ENCODE data around the gene CCDC92B. TPM values are rescaled to one million over a fixed set of nuclear protein-coding genes. Genes with fewer than 3 reads are reported as not detected.

Gene CCDC92B
- total RNA-seq, 1 experiment from 2014 or later = 0.66 TPM

GRCh38 chr17:2731807-2732206 lies 17.6 kb downstream of the CCDC92B start:
- Histone ChIP-seq H3K4me1 (no peaks in the 10 kb centered on the region), H3K27me3 (replicated peaks; ENCODE audit: control insufficient read depth, insufficient read depth, low read length) (no peaks in the 10 kb centered on the region), H3K36me3 (ENCODE audit: control insufficient read depth, insufficient read depth, low read length) (no peaks in the 10 kb centered on the region), H3K4me3 (ENCODE audit: low read depth, low read length) (no peak overlapping the region), H3K9me3 (no peaks in the 10 kb centered on the region)
- Mint-ChIP-seq H3K27me3 (ENCODE audit: insufficient read depth, unreplicated experiment) (peaks cover 4% of the 10 kb centered on the region), H3K4me3 (ENCODE audit: unreplicated experiment) (no peak overlapping the region), H3K4me1 (ENCODE audit: low read depth, unreplicated experiment) (no peaks in the 10 kb centered on the region), H3K9me3 (ENCODE audit: unreplicated experiment) (no peaks in the 10 kb centered on the region), H3K27ac (ENCODE audit: unreplicated experiment) (no peak overlapping the region), H3K36me3 (ENCODE audit: insufficient read depth, unreplicated experiment) (peaks cover 12% of the 10 kb centered on the region)
- no peak for DNase-seq
- CTCF ChIA-PET = no interaction called here
- intact Hi-C loops (cut with micrococcal nuclease; ENCODE audit: unreplicated experiment) = no loop called here
- TF ChIP-seq, protein P1, sequence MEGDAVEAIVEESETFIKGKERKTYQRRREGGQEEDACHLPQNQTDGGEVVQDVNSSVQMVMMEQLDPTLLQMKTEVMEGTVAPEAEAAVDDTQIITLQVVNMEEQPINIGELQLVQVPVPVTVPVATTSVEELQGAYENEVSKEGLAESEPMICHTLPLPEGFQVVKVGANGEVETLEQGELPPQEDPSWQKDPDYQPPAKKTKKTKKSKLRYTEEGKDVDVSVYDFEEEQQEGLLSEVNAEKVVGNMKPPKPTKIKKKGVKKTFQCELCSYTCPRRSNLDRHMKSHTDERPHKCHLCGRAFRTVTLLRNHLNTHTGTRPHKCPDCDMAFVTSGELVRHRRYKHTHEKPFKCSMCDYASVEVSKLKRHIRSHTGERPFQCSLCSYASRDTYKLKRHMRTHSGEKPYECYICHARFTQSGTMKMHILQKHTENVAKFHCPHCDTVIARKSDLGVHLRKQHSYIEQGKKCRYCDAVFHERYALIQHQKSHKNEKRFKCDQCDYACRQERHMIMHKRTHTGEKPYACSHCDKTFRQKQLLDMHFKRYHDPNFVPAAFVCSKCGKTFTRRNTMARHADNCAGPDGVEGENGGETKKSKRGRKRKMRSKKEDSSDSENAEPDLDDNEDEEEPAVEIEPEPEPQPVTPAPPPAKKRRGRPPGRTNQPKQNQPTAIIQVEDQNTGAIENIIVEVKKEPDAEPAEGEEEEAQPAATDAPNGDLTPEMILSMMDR (IDR thresholded peaks at IDR 0.05; ENCODE audit: insufficient read depth in 1 of 2, low read depth in 1 of 2, low read length in 1 of 2, severe bottlenecking in 1 of 2, unreplicated experiment in 1 of 2) = no peak
- POLR2A ChIA-PET = no interaction called here
- BruUV-seq (replicated peaks) = no TSS peak

- Mint-ChIP-seq H3K36me3 (ENCODE audit: insufficient read depth, unreplicated experiment) (peaks cover 10% of the 10 kb centered on the region), H3K4me1 (ENCODE audit: low read depth, unreplicated experiment) (peaks cover under 1% of the 10 kb centered on the region), H3K4me3 (ENCODE audit: unreplicated experiment) (no peak overlapping the region), H3K27ac (ENCODE audit: unreplicated experiment) (no peak overlapping the region), H3K9me3 (ENCODE audit: unreplicated experiment) (no peaks in the 10 kb centered on the region), H3K27me3 (ENCODE audit: insufficient read depth, unreplicated experiment) (peaks cover 4% of the 10 kb centered on the region)
- ChIA-PET POLR2A (no interaction called here), CTCF (no interaction called here)
- H3K9me3 ChIP-seq = no peaks in the 10 kb centered on the region
- no peak overlapping the region for H3K4me3 ChIP-seq (ENCODE audit: low read depth, low read length)
- no peaks in the 10 kb centered on the region for H3K27me3 ChIP-seq (replicated peaks; ENCODE audit: control insufficient read depth, insufficient read depth, low read length)
- intact Hi-C loops (cut with micrococcal nuclease; ENCODE audit: unreplicated experiment) = no loop called here
- H3K4me1 ChIP-seq = no peaks in the 10 kb centered on the region
- H3K36me3 ChIP-seq (ENCODE audit: control insufficient read depth, insufficient read depth, low read length) = no peaks in the 10 kb centered on the region
- TF ChIP-seq, protein P1 (IDR thresholded peaks at IDR 0.05; ENCODE audit: insufficient read depth in 1 of 2, low read depth in 1 of 2, low read length in 1 of 2, severe bottlenecking in 1 of 2, unreplicated experiment in 1 of 2) = no peak
- no TSS peak for BruUV-seq (replicated peaks)
- DNase-seq = no peak
These were observed 18.6 kb downstream of the CCDC92B start for GRCh38 chr17:2730764-2731353.

DNA sequence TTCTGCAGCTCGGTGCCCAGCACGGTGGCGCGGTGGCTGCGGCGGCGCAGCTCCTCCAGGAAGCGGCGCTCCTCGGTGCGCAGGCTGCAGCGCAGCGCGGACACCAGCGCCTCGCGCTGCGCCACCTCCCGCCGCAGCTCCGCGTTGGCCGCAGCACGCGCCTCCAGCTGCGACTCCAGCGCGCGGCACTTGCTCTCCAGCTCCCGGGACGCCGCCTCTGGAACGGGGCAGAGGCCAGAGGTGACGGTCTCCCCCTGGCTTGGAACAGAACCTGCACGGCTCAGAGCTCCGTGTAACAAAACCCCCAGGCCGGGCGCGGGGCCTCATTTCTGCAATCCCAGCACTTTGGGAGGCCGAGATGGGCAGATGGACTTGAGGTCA lies 24.7 kb downstream of the CCDC92B start:
- peak overlapping the region; percentile 56 for H3K4me3 ChIP-seq (ENCODE audit: low read depth, low read length)
- no peak overlapping the region for H3K27ac Mint-ChIP-seq (ENCODE audit: unreplicated experiment)
- H3K4me1 Mint-ChIP-seq (ENCODE audit: low read depth, unreplicated experiment) = peaks cover 7% of the 10 kb centered on the region
- intact Hi-C loops (cut with micrococcal nuclease; ENCODE audit: unreplicated experiment) = loop anchor here (1.0 kb wide), 1 partner anchor 12 kb away; no protein-coding TSS in a partner anchor
- ChIA-PET POLR2A (interaction anchor here (2.3 kb wide), 1 partner anchor 14 kb away, joined by 7 read pairs; no protein-coding TSS in a partner anchor), CTCF (interaction anchor here (1.1 to 1.4 kb wide), 2 partner anchors 61 to 318 kb away, joined by 4 to 5 read pairs; no protein-coding TSS in a partner anchor)
- BruUV-seq (replicated peaks) = no TSS peak
- peak overlapping the region; percentile 61 for H3K4me3 Mint-ChIP-seq (ENCODE audit: unreplicated experiment)
- no peaks in the 10 kb centered on the region for H3K36me3 ChIP-seq (ENCODE audit: control insufficient read depth, insufficient read depth, low read length)
- H3K4me1 ChIP-seq = peaks cover 13% of the 10 kb centered on the region
- H3K36me3 Mint-ChIP-seq (ENCODE audit: insufficient read depth, unreplicated experiment) = peaks cover 10% of the 10 kb centered on the region
- no peaks in the 10 kb centered on the region for H3K9me3 ChIP-seq
- peak; percentile 63 to 76 for DNase-seq
- no peaks in the 10 kb centered on the region for H3K27me3 ChIP-seq (replicated peaks; ENCODE audit: control insufficient read depth, insufficient read depth, low read length)
- H3K27me3 Mint-ChIP-seq (ENCODE audit: insufficient read depth, unreplicated experiment) = peaks cover 3% of the 10 kb centered on the region
- TF ChIP-seq, protein P1 (IDR thresholded peaks at IDR 0.05; ENCODE audit: insufficient read depth in 1 of 2, low read depth in 1 of 2, low read length in 1 of 2, severe bottlenecking in 1 of 2, unreplicated experiment in 1 of 2) = no peak
- no peaks in the 10 kb centered on the region for H3K9me3 Mint-ChIP-seq (ENCODE audit: unreplicated experiment)

All from Caco-2 (cell line).